Ectodermal cell (in vitro differentiated cells): Measurements from ENCODE around the gene GRID1.

Experiments
- H3K27ac ChIP-seq: 2 replicates; pipeline ENCODE4 v1.7.0; 2013; ENCODE audit warnings: mild to moderate bottlenecking, low read depth, low read length; ENCODE audit not compliant: insufficient read depth, poor library complexity, severe bottlenecking
- H3K27me3 ChIP-seq: 2 replicates; pipeline ENCODE4 v1.7.0; 2013; ENCODE audit warnings: mild to moderate bottlenecking, low read length; ENCODE audit not compliant: insufficient read depth, control insufficient read depth, poor library complexity, severe bottlenecking
- H3K36me3 ChIP-seq: one replicate; pipeline ENCODE4 v1.7.0; 2013; ENCODE audit warnings: low read length; ENCODE audit not compliant: control insufficient read depth, insufficient read depth
- H3K4me1 ChIP-seq: one replicate; pipeline ENCODE4 v1.7.0; 2013; ENCODE audit warnings: low read length; ENCODE audit not compliant: control insufficient read depth, insufficient read depth
- H3K4me3 ChIP-seq: 2 replicates; pipeline ENCODE4 v1.7.0; 2013; ENCODE audit warnings: low read depth, low read length, control low read depth; ENCODE audit not compliant: insufficient read depth
- H3K9me3 ChIP-seq: 2 replicates; pipeline ENCODE4 v1.7.0; 2013; ENCODE audit warnings: mild to moderate bottlenecking, low read length, moderate library complexity; ENCODE audit not compliant: control insufficient read depth
- WGBS, 2 experiments: methylation state at CpG; one replicate each; pipeline ENCODE4 v1.1.7; 2013; ENCODE audit warnings: missing lambda C conversion rate in 2 of 2; 5-methylcytosine and 5-hydroxymethylcytosine counted together

Gene GRID1

GRCh38 chr10:85778074-85778473, 588.5 kb downstream of the GRID1 start:
- Histone ChIP-seq H3K27me3 (no peaks in the 10 kb centered on the region), H3K9me3 (no peaks in the 10 kb centered on the region), H3K27ac (no peak overlapping the region), H3K36me3 (no peaks in the 10 kb centered on the region), H3K4me1 (no peaks in the 10 kb centered on the region), H3K4me3 (no peak overlapping the region)
- WGBS, 2 experiments = 87 to 92% methylated on average over 2 of the region's 2 CpGs

DNA sequence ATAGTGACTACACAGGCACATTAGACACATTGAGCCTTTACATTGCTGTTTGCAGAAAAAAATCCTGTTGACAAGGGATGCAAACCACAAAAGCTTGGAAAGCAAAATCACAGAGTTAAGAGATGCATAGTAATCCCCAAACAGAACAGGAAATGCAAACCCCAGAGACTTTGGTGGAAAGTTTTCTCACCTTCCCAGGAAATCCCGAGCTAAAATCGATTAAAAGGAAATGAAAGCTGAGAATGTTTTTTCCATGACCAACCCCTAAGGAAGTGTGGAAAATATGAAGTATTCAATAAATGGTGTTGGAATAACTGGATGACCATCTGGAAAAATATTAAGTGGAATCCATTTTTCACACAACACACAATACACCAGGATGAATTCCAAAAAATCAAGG, 598.7 kb downstream of the GRID1 start:
- Histone ChIP-seq H3K4me3 (no peak overlapping the region), H3K4me1 (no peaks in the 10 kb centered on the region), H3K27ac (no peak overlapping the region), H3K27me3 (no peaks in the 10 kb centered on the region), H3K9me3 (no peaks in the 10 kb centered on the region), H3K36me3 (no peaks in the 10 kb centered on the region)
- WGBS, 2 experiments = 87 to 92% methylated on average over 2 of the region's 2 CpGs

- Histone ChIP-seq H3K4me1 (no peaks in the 10 kb centered on the region), H3K36me3 (no peaks in the 10 kb centered on the region), H3K27me3 (no peaks in the 10 kb centered on the region), H3K4me3 (no peak overlapping the region), H3K27ac (no peak overlapping the region), H3K9me3 (no peaks in the 10 kb centered on the region)
- WGBS, 2 experiments = 75 to 78% methylated on average over 2 of the region's 2 CpGs
Observed at GRCh38 chr10:85764108-85764507, 602.5 kb downstream of the GRID1 start.

- H3K4me3 ChIP-seq = no peak overlapping the region
- WGBS, 2 experiments = 85 to 94% methylated on average over 3 of the region's 3 CpGs
- no peaks in the 10 kb centered on the region for H3K27me3 ChIP-seq
- H3K27ac ChIP-seq = no peak overlapping the region
- no peaks in the 10 kb centered on the region for H3K4me1 ChIP-seq
- H3K9me3 ChIP-seq = no peaks in the 10 kb centered on the region
- no peaks in the 10 kb centered on the region for H3K36me3 ChIP-seq
Observed at GRCh38 chr10:85761906-85762445, 604.6 kb downstream of the GRID1 start.

DNA sequence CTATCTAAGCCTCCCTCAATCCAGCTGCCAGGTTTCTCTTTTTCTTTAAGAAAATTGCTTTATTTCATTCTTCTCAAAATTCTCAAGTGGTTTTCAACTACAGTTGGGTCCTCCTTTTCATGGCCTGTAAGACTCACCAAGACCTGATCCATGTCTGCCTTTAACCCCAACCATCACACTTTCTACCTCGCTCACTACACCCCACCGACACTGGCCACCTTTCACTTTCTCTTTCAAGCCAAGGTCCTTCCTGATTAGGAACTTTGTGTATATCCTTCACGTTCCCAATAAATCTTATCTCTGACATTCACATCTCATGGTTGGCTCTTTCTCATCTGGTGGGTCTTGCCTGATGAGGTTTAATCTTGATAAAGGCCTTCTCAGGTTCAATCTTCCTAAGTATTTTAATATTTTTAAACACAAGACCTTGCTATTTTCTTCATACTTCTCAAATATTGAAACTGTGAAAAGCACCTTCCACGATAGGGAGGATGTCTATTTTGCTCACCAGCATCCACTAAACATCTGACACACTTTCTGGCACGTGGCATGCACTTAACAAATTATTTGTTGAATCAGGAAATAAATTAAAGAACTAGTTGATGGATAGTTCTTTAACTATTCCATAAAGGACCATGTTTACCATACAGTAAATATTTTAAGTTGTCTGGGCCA, 624.8 kb downstream of the GRID1 start:
- no peak overlapping the region for H3K4me3 ChIP-seq
- H3K27ac ChIP-seq = no peak overlapping the region
- no peaks in the 10 kb centered on the region for H3K27me3 ChIP-seq
- WGBS, 2 experiments = 92 to 95% methylated on average over 4 to 5 of the region's 5 CpGs
- no peaks in the 10 kb centered on the region for H3K36me3 ChIP-seq
- no peaks in the 10 kb centered on the region for H3K9me3 ChIP-seq
- H3K4me1 ChIP-seq = no peaks in the 10 kb centered on the region

DNA sequence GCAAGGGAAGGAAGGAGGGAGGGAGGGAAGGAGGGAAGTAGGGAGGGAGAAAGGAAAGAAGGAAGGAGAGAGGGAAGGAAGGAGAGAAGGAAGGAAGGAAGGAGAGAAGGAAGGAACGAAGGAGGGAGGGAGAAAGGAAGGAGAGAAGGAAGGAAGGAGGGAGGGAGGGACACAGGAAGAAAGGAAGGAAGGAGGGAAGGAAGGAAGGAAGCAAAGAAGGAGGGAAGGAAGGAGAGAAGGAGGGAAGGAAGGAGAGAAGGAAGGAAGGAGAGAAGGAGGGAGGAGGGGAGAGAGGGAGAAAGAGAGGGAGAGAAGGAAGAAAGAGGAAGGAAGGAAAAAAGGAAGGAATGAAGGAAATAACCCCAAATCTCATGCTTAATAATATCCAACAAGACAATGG, 630.6 kb downstream of the GRID1 start:
- Histone ChIP-seq H3K4me1 (no peaks in the 10 kb centered on the region), H3K36me3 (no peaks in the 10 kb centered on the region), H3K27me3 (no peaks in the 10 kb centered on the region), H3K27ac (no peak overlapping the region), H3K4me3 (no peak overlapping the region), H3K9me3 (no peaks in the 10 kb centered on the region)
- 86 to 88% methylated on average over 1 of the region's 1 CpG for WGBS, 2 experiments

DNA sequence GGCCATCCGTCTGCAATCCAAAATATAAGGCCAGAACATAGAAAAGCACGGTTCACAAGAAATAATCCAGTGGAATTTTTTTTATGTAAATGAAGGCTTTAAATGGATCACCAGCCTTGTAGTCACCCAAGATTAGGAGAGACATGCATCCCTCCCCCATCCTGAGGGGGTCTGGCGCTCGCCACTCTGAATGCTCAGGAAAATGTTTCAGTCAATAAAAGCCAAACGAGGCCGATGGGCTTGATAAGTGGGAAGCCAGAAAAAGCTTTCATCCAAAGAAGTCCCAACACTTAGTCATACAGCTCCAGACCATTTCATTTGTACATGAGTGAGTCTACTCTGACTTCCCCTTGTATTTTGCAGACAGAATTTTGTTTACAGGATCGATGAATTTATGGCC, 631.8 kb downstream of the GRID1 start:
- Histone ChIP-seq H3K27ac (no peak overlapping the region), H3K9me3 (no peaks in the 10 kb centered on the region), H3K36me3 (no peaks in the 10 kb centered on the region), H3K4me1 (no peaks in the 10 kb centered on the region), H3K4me3 (no peak overlapping the region), H3K27me3 (no peaks in the 10 kb centered on the region)
- WGBS, 2 experiments = 93 to 95% methylated on average over 7 of the region's 7 CpGs

GRCh38 chr10:85724215-85724614, 642.4 kb downstream of the GRID1 start:
- no peak overlapping the region for H3K27ac ChIP-seq
- no peaks in the 10 kb centered on the region for H3K9me3 ChIP-seq
- H3K27me3 ChIP-seq = no peaks in the 10 kb centered on the region
- H3K36me3 ChIP-seq = no peaks in the 10 kb centered on the region
- no peak overlapping the region for H3K4me3 ChIP-seq
- H3K4me1 ChIP-seq = no peaks in the 10 kb centered on the region
- 93 to 94% methylated on average over 6 of the region's 6 CpGs for WGBS, 2 experiments

GRCh38 chr10:85720931-85721590, 645.5 kb downstream of the GRID1 start:
- Histone ChIP-seq H3K27me3 (no peaks in the 10 kb centered on the region), H3K9me3 (no peaks in the 10 kb centered on the region), H3K27ac (no peak overlapping the region), H3K4me1 (no peaks in the 10 kb centered on the region), H3K4me3 (no peak overlapping the region), H3K36me3 (no peaks in the 10 kb centered on the region)
- WGBS, 2 experiments = 79 to 95% methylated on average over 2 to 3 of the region's 5 CpGs

GRCh38 chr10:85719408-85719807, 647.2 kb downstream of the GRID1 start:
- no peaks in the 10 kb centered on the region for H3K9me3 ChIP-seq
- H3K4me3 ChIP-seq = no peak overlapping the region
- WGBS, 2 experiments = 93 to 96% methylated on average over 1 to 3 of the region's 3 CpGs
- H3K36me3 ChIP-seq = no peaks in the 10 kb centered on the region
- H3K4me1 ChIP-seq = no peaks in the 10 kb centered on the region
- no peak overlapping the region for H3K27ac ChIP-seq
- H3K27me3 ChIP-seq = no peaks in the 10 kb centered on the region
